Liver (tissue), 3 donors: ENCODE data around the gene REG3G.

ENCODE experiments used
- CTCF ChIP-seq: fragments of 150-350 bp; IDR thresholded peaks from 2 replicates; pipeline ENCODE4 v1.5.1; 2017; ENCODE audit warnings: improper control_type of control experiment, low read depth, low read length; ENCODE audit not compliant: missing input control
- FOXA1 ChIP-seq: IDR thresholded peaks from 2 replicates; pipeline ENCODE4 v1.6.1; 2016; ENCODE audit warnings: antibody characterized with exemption
- JUND ChIP-seq, 2 donors: IDR thresholded peaks; 2 replicates each; pipeline ENCODE4 v1.6.1; 2016; ENCODE audit warnings: antibody characterized with exemption in 2 of 2
- MAX ChIP-seq: IDR thresholded peaks from 2 replicates; pipeline ENCODE4 v1.6.1; 2016; ENCODE audit warnings: antibody characterized with exemption
- RAD21 ChIP-seq, 2 donors: IDR thresholded peaks; 2 replicates each; pipeline ENCODE4 v1.6.1; 2016; ENCODE audit warnings: antibody characterized with exemption in 2 of 2, mild to moderate bottlenecking in 2 of 2
- REST ChIP-seq: IDR thresholded peaks from 2 replicates; pipeline ENCODE4 v1.6.1; 2016; ENCODE audit warnings: antibody characterized with exemption, mild to moderate bottlenecking
- SP1 ChIP-seq: IDR thresholded peaks from 2 replicates; pipeline ENCODE4 v1.6.1; 2018; ENCODE audit warnings: antibody characterized with exemption, mild to moderate bottlenecking
- ZBTB33 ChIP-seq: IDR thresholded peaks from 2 replicates; pipeline ENCODE4 v1.6.1; 2016; ENCODE audit warnings: antibody characterized with exemption
- donor health status: healthy.
- donor health status: healthy.

GRCh38 chr2:78999406-78999805 lies 26.1 kb upstream of the REG3G start:
- TF ChIP-seq MAX (no peak), CTCF (peak; percentile 40), REST (no peak), FOXA1 (no peak), ZBTB33 (no peak), RAD21 (IDR thresholded peaks at IDR 0.05) (peak; percentile 47 to 60), JUND (IDR thresholded peaks at IDR 0.05) (no peak), SP1 (no peak)
